Astrocyte (in vitro differentiated cells and primary cell): ENCODE results near the gene CHD6. TPM values are rescaled to one million over a fixed set of nuclear protein-coding genes. Genes with fewer than 3 reads are reported as not detected.

Experiments used
- DNase-seq: peaks from one replicate; pipeline ENCODE4 v3.0.0-alpha.2; 2010; ENCODE audit warnings: low read depth
- FAIRE-seq: peaks from 2 replicates; lab custom pipeline; 2011; peaks lifted over from hg19 to GRCh38; lab: Jason Lieb, UNC
- H2AFZ ChIP-seq: 2 replicates; pipeline ENCODE4 v1.6.0; 2012; ENCODE audit warnings: low read depth, low read length, inconsistent platforms
- H3K27ac ChIP-seq: 2 replicates; pipeline ENCODE4 v1.5.1; 2011; ENCODE audit warnings: low read depth, low read length, inconsistent platforms
- H3K27me3 ChIP-seq: 2 replicates; pipeline ENCODE4 v1.6.0; 2011; ENCODE audit warnings: low read length, inconsistent platforms; ENCODE audit not compliant: insufficient read depth
- H3K36me3 ChIP-seq: 2 replicates; pipeline ENCODE4 v1.5.1; 2011; ENCODE audit warnings: low read length, inconsistent platforms; ENCODE audit not compliant: insufficient read depth
- H3K4me1 ChIP-seq: 2 replicates; pipeline ENCODE4 v1.5.1; 2011; ENCODE audit warnings: low read length, inconsistent platforms; ENCODE audit not compliant: insufficient read depth
- H3K4me2 ChIP-seq: 2 replicates; pipeline ENCODE4 v1.6.0; 2012; ENCODE audit warnings: low read length, inconsistent platforms
- H3K4me3 ChIP-seq: 2 replicates; pipeline ENCODE4 v1.5.1; 2011; ENCODE audit warnings: low read depth, mild to moderate bottlenecking, low read length, inconsistent platforms; ENCODE audit not compliant: insufficient read depth
- H3K79me2 ChIP-seq: 2 replicates; pipeline ENCODE4 v1.6.0; 2012; ENCODE audit warnings: mild to moderate bottlenecking, low read length, inconsistent platforms; ENCODE audit not compliant: insufficient read depth
- H3K9ac ChIP-seq: 2 replicates; pipeline ENCODE4 v1.6.0; 2012; ENCODE audit warnings: mild to moderate bottlenecking, low read length, inconsistent platforms
- H3K9me3 ChIP-seq: 2 replicates; pipeline ENCODE4 v1.5.1; 2012; ENCODE audit warnings: low read depth, mild to moderate bottlenecking, low read length, inconsistent platforms; ENCODE audit not compliant: insufficient read depth
- H4K20me1 ChIP-seq: 2 replicates; pipeline ENCODE4 v1.6.0; 2012; ENCODE audit warnings: low read length, inconsistent platforms; ENCODE audit not compliant: insufficient read depth
- H3K27ac Mint-ChIP-seq: one replicate; pipeline ENCODE4 v1.8.0; 2021; ENCODE audit warnings: mild to moderate bottlenecking, mixed read lengths; ENCODE audit not compliant: unreplicated experiment
- H3K27me3 Mint-ChIP-seq: one replicate; pipeline ENCODE4 v1.8.0; 2021; ENCODE audit warnings: low read depth, mixed read lengths; ENCODE audit not compliant: unreplicated experiment
- H3K36me3 Mint-ChIP-seq: one replicate; pipeline ENCODE4 v1.8.0; 2021; ENCODE audit warnings: low read depth, mixed read lengths; ENCODE audit not compliant: unreplicated experiment
- H3K4me1 Mint-ChIP-seq: one replicate; pipeline ENCODE4 v1.8.0; 2021; ENCODE audit warnings: low read depth, mixed read lengths; ENCODE audit not compliant: unreplicated experiment
- H3K4me3 Mint-ChIP-seq: one replicate; pipeline ENCODE4 v1.8.0; 2021; ENCODE audit warnings: mild to moderate bottlenecking, moderate library complexity, mixed read lengths; ENCODE audit not compliant: unreplicated experiment
- H3K9me3 Mint-ChIP-seq: one replicate; pipeline ENCODE4 v1.8.0; 2021; ENCODE audit warnings: mild to moderate bottlenecking, mixed read lengths; ENCODE audit not compliant: unreplicated experiment
- EZH2 ChIP-seq: IDR thresholded peaks from 2 replicates; pipeline ENCODE4 v1.6.1; 2012; ENCODE audit warnings: mild to moderate bottlenecking, low read length, inconsistent platforms; ENCODE audit not compliant: insufficient read depth
- total RNA-seq: library from RNA; stranded (reverse); gene quantifications from 2 replicates; pipeline ENCODE4 v1.2.1, GENCODE V29; 2021
- TF ChIP-seq, protein P1 (sequence below): IDR thresholded peaks from 2 replicates; pipeline ENCODE4 v1.5.1; 2011; ENCODE audit warnings: low read depth, mild to moderate bottlenecking, inconsistent platforms, low read length, moderate library complexity; ENCODE audit not compliant: insufficient read depth

The CHD6 gene
- total RNA-seq, 1 donor from 2014 or later, result 44.7 TPM

DNA sequence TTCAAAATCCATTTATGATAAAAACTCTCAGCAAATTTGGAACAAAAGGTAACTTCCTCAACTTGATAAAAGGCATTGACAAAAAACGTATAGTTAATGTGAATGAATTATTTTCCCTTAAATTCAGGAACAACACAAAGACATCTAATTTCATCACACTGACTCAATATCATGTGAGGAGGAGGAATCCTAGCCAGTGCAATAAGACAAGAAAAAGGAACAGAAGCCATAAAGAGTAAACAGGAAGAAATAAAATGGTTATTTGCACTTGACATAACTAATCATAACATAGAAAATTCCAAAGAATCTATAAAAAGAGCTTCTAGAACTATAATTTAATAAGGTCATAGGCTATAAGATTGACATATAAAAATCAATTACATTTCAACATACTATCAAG, 31.4 kb downstream of the CHD6 start:
- FAIRE-seq, result no peak
- no peak overlapping the region for H3K4me2 ChIP-seq
- peaks cover 68% of the 10 kb centered on the region for H3K79me2 ChIP-seq

DNA sequence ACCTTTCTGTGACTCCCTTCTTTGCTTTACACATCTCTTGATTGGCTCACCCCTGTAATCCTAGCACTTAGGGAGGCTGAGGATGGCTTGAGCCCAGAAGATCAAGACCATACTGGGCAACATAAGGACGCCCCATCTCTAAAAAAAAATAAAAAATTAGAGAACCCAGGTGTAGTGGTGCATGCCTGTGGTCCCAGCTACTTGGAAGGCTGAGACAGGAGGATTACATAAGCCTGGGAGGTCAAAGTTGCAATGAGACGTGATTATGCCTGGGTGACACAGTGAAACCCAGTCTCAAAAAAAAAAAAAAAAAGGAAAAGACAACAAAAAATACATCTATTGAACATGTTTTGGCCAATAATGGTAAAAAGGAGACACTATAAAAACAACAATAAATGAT, 37.8 kb downstream of the CHD6 start:
- peaks cover 10% of the 10 kb centered on the region for H3K4me1 Mint-ChIP-seq
- Histone ChIP-seq H3K4me2 (no peak overlapping the region), H2AFZ (no peak overlapping the region), H3K9me3 (no peaks in the 10 kb centered on the region), H3K36me3 (no peaks in the 10 kb centered on the region), H3K9ac (no peak overlapping the region), H3K27ac (no peak overlapping the region), H3K79me2 (peaks cover 92% of the 10 kb centered on the region), H4K20me1 (peaks cover 81% of the 10 kb centered on the region), H3K27me3 (no peaks in the 10 kb centered on the region), H3K4me3 (no peak overlapping the region), H3K4me1 (peaks cover 3% of the 10 kb centered on the region)
- H3K4me3 Mint-ChIP-seq, result no peak overlapping the region
- no peaks in the 10 kb centered on the region for H3K27me3 Mint-ChIP-seq
- H3K9me3 Mint-ChIP-seq, result no peaks in the 10 kb centered on the region
- TF ChIP-seq EZH2, result no peak
- TF ChIP-seq, protein P1, sequence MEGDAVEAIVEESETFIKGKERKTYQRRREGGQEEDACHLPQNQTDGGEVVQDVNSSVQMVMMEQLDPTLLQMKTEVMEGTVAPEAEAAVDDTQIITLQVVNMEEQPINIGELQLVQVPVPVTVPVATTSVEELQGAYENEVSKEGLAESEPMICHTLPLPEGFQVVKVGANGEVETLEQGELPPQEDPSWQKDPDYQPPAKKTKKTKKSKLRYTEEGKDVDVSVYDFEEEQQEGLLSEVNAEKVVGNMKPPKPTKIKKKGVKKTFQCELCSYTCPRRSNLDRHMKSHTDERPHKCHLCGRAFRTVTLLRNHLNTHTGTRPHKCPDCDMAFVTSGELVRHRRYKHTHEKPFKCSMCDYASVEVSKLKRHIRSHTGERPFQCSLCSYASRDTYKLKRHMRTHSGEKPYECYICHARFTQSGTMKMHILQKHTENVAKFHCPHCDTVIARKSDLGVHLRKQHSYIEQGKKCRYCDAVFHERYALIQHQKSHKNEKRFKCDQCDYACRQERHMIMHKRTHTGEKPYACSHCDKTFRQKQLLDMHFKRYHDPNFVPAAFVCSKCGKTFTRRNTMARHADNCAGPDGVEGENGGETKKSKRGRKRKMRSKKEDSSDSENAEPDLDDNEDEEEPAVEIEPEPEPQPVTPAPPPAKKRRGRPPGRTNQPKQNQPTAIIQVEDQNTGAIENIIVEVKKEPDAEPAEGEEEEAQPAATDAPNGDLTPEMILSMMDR, result no peak
- no peak for DNase-seq
- no peaks in the 10 kb centered on the region for H3K36me3 Mint-ChIP-seq
- no peak overlapping the region for H3K27ac Mint-ChIP-seq
- no peak for FAIRE-seq

More for the DNA sequence above, 31.4 kb downstream of the CHD6 start:
- Histone ChIP-seq H2AFZ (no peak overlapping the region), H3K9ac (no peak overlapping the region), H3K27me3 (no peaks in the 10 kb centered on the region), H3K27ac (no peak overlapping the region), H4K20me1 (peaks cover 70% of the 10 kb centered on the region), H3K9me3 (no peaks in the 10 kb centered on the region), H3K36me3 (no peaks in the 10 kb centered on the region), H3K4me3 (no peak overlapping the region), H3K4me1 (peaks cover 11% of the 10 kb centered on the region)
- Mint-ChIP-seq H3K4me3 (no peak overlapping the region), H3K9me3 (peaks cover 13% of the 10 kb centered on the region), H3K36me3 (peaks cover 10% of the 10 kb centered on the region), H3K27me3 (no peaks in the 10 kb centered on the region), H3K27ac (no peak overlapping the region), H3K4me1 (peaks cover 11% of the 10 kb centered on the region)
- DNase-seq, result no peak
- no peak for TF ChIP-seq EZH2
- TF ChIP-seq, protein P1, result no peak

DNA sequence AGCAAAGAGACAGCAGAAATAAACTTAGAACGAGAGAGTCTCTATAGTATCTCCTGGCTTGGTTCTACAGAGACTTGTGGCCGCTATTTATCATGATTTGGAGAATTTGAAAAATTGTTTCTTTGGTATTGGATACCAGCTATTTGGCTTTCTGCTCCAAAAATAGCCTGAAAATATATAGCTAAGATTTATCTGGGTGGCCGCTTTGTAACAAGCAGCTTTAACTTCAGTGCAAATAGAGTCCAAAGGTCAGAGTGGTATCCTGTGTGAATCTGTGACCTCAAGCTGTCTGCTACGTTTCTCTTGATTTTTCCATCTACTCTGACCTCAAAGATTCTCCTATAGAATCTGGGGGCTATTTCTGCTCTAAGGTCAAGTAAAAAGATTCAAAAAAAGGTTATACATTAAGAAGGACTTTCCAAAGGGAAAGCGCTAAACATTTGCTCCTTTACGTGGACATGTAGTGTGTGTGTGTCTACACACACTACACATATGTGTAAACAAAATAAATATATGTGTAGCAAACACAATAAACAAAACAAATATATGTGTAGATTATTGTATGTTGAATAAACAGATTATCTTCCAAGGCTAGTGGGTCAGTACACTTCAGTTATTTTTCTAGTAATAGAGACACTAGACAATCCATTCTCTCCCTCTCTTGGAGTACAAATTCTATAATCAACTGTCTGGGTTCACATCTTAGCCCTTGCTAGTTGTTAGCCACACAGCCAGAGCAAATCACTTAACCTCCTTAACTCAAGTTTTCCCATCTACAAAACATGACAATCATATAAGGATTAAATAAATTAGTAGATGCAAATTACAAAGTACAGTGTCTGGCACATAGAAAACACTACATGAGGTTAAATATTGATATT, 40.8 kb downstream of the CHD6 start:
- no peak overlapping the region for H3K4me3 Mint-ChIP-seq
- H3K27ac ChIP-seq, result no peak overlapping the region
- no peak overlapping the region for H3K4me2 ChIP-seq
- H3K9ac ChIP-seq, result no peak overlapping the region
- H3K36me3 ChIP-seq, result no peaks in the 10 kb centered on the region
- H3K36me3 Mint-ChIP-seq, result no peaks in the 10 kb centered on the region
- no peak for FAIRE-seq
- H3K79me2 ChIP-seq, result peaks cover 90% of the 10 kb centered on the region
- TF ChIP-seq EZH2, result no peak
- TF ChIP-seq, protein P1, result no peak
- H2AFZ ChIP-seq, result no peak overlapping the region
- peaks cover 15% of the 10 kb centered on the region for H3K4me1 Mint-ChIP-seq
- no peaks in the 10 kb centered on the region for H3K9me3 Mint-ChIP-seq
- peaks cover 3% of the 10 kb centered on the region for H3K4me1 ChIP-seq
- H4K20me1 ChIP-seq, result peaks cover 79% of the 10 kb centered on the region
- H3K27me3 ChIP-seq, result no peaks in the 10 kb centered on the region
- H3K4me3 ChIP-seq, result no peak overlapping the region
- DNase-seq, result no peak
- no peaks in the 10 kb centered on the region for H3K9me3 ChIP-seq
- H3K27me3 Mint-ChIP-seq, result no peaks in the 10 kb centered on the region
- H3K27ac Mint-ChIP-seq, result no peak overlapping the region
